Sigmoid colon (tissue), 4 donors: Measurements from ENCODE around the gene CCNJ.

Source experiments
- EP300 ChIP-seq, 4 donors: sonication (generic); formaldehyde crosslinking; IDR thresholded peaks; one replicate each; pipeline ENCODE4 v1.6.1; 2017; ENCODE audit warnings: antibody characterized with exemption in 4 of 4
- POLR2A ChIP-seq, 2 donors: fragments of 450-650 bp; IDR thresholded peaks; one replicate each; pipeline ENCODE4 v1.6.1; 2016; ENCODE audit warnings: antibody characterized with exemption in 2 of 2, mild to moderate bottlenecking in 2 of 2, moderate library complexity in 2 of 2
- TF ChIP-seq, protein P1 (sequence below), 4 experiments: fragments of 450-650 bp in 3 of 4; fragments of 200-600 bp in 1 of 4; IDR thresholded peaks; one replicate each; pipeline ENCODE4 v1.5.1; 2016 to 2019; ENCODE audit warnings: antibody characterized with exemption in 4 of 4, mild to moderate bottlenecking in 3 of 4, moderate library complexity in 2 of 4

DNA sequence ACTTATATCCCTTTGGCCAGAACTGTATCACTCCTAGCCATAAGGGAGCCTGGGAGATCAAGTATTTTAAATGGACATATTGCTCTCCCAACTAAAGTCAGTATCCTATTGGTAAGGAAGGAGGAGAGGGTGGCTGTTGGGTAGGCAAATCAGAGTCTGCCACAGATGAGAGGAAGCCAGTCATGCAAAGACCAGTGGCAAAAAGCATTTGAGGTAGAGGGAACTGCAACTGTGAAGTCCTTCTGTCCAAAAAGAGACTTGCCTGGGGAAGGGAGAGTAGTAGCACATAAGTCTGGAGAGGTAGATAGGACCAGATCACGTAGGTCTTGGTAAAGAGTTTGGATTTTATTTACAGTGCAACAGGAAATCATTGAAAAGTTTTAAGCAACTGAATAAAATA, 8.8 kb upstream of the CCNJ start:
- no peak for TF ChIP-seq POLR2A (IDR thresholded peaks at IDR 0.05)
- TF ChIP-seq, protein P1, sequence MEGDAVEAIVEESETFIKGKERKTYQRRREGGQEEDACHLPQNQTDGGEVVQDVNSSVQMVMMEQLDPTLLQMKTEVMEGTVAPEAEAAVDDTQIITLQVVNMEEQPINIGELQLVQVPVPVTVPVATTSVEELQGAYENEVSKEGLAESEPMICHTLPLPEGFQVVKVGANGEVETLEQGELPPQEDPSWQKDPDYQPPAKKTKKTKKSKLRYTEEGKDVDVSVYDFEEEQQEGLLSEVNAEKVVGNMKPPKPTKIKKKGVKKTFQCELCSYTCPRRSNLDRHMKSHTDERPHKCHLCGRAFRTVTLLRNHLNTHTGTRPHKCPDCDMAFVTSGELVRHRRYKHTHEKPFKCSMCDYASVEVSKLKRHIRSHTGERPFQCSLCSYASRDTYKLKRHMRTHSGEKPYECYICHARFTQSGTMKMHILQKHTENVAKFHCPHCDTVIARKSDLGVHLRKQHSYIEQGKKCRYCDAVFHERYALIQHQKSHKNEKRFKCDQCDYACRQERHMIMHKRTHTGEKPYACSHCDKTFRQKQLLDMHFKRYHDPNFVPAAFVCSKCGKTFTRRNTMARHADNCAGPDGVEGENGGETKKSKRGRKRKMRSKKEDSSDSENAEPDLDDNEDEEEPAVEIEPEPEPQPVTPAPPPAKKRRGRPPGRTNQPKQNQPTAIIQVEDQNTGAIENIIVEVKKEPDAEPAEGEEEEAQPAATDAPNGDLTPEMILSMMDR (IDR thresholded peaks at IDR 0.05): no peak
- TF ChIP-seq EP300 (IDR thresholded peaks at IDR 0.05): no peak
